Bone marrow (tissue), 2 donors: Measurements from ENCODE around the gene NR3C2.

Experiments
- DNase-seq, 2 donors: peaks; one replicate each; lab custom pipeline; 2025; lab: John Stamatoyannopoulos, UW

NR3C2 gene

DNA sequence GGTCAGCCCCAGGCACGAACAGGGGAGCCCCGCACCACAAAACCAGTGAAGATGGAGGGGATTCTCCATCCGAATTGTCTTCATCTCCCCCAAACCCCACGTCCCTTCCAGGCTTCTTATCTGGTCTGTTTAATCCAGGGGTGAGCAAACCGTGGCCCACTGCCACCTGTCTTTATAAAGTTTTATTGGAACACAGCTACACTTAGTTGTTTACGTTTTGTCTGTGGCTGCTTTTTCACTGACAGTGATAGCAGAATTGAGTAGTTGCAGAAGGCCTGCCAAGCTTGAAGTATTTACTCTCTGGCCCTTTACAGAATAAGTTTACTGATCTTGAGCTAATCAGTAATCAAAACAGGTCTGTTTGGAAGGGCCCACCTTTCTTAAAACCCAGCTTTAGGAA is 386.4 kb downstream of the NR3C2 start:
- DNase-seq: no peak

DNA sequence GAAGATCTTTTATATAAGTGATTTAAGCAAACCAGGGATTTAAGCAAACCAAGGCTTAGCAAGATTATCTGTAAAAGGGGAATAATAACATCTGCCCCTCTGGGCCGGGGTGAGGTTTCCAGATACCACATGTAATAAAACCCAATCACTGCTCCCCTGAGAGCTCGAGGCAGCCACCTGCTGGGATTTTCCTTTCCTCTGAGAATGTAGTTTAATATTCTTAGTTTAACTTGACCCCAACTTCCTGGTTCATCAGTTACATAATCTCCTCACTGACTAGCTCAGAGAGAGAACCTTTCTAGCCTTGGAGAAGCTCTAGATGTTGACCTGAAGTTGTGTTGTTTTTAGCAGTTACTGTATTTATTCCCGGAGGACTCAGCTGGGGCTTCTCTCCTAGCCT is 387.9 kb downstream of the NR3C2 start:
- DNase-seq: no peak

DNA sequence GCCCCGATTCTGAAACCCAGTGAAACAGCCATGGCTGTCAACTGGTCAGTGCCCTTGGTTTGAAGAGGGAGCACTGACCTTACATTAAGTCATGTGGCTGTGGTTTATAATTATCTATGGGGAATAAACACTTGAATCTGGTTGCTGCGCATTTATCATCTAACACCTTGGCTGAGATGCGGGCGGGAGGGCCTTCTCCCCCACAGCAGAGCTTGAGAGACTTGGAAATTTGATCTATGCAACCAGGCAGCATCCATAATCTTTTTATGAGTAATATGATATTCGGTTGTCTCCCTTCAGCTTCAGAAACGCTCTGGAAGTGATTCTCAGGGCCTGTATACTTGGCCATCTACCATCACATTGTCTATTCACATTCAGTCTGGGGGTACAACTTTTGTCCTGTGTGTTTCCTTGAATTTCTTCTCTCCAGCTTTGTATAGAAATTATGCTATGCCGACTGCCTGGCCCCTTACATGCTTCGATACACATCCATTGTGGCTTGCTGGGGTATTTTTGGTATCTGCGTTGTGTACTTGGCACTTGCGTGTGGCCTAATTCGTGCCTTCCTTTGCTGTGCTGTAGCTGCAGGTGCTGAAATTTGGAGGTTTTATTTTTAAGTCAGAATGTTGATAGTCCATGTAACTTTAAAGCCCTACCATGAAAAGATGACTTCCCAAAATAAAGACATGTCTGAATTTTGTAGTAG is 388.8 kb downstream of the NR3C2 start:
- no peak for DNase-seq

DNA sequence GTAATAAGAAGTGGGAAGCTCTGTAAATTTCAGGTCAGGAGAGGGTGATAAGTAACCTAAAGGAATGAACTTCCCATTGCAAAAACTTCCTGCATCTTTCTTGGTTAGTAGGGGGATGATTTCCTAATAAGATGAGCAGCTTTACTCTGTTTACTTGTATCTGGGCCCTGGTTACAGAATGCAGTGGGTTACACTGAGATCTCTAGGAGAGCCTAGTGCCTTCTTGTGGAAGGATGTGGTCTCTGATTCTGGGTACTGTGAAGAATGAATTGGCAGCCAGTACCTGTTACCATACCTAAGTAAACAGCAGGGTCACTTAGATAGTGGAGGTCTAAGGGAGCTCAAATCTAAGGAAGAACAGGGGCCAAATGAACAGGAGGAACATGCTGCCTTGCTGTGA is 389.8 kb downstream of the NR3C2 start:
- no peak for DNase-seq

DNA sequence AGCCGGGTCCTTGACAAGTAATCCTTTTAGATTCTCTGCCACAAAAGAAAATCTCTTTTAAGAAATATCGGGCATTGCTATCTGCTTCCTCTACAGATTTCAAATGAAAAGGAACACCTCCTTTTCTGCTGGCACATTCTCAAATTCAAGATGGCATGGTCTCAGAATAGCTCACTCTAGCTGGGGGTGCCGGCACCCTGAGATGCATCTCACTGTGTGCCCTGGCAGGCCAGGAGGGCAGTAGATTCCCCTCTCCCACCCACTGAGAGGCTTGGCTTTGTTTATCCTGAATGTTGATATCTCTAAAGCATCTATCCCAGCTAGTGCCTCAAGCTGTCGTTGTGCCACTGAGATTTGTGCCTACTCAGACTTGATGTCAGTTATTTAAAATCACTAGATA is 390.8 kb downstream of the NR3C2 start:
- DNase-seq: no peak

DNA sequence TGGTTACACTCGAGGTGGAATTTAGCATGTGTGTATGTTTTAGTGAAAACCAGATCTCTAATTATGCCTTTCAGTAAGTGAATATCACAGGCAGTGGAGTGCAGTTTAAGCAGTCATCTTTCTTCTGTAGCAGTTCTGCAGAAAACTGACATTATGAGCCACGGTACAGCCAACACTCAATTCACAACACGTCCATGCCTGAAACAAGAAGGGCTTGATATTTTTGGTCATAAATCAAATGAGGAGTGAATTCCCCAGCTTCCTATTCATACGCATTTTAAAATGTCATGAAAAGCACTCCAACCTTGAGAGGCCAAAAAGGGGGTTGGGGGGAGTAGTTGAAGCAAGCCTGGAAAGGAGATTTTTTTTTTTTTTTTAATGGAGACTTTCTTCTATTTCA is 393.6 kb downstream of the NR3C2 start:
- DNase-seq: no peak

DNA sequence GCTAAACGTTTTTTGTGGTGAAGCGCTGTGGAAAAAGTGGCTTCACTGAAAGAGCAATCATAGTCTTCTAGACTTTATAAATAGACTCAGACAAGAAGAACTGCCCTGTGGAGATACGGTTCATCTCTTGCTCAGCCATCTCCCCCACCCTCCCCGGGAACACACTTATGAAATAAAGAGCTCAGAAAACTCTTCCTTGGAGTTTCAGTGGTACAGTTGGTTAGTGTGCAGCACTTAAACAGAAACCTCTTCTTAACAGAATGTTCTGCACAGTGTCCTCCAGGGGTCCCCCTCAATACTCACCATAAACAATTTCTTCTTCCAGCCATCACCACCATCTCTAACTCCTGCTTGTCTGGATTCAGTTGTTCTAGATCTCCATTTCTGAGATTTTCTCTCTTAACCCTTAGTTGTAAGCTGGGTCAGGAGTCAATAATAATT is 397.3 kb downstream of the NR3C2 start:
- DNase-seq: no peak

DNA sequence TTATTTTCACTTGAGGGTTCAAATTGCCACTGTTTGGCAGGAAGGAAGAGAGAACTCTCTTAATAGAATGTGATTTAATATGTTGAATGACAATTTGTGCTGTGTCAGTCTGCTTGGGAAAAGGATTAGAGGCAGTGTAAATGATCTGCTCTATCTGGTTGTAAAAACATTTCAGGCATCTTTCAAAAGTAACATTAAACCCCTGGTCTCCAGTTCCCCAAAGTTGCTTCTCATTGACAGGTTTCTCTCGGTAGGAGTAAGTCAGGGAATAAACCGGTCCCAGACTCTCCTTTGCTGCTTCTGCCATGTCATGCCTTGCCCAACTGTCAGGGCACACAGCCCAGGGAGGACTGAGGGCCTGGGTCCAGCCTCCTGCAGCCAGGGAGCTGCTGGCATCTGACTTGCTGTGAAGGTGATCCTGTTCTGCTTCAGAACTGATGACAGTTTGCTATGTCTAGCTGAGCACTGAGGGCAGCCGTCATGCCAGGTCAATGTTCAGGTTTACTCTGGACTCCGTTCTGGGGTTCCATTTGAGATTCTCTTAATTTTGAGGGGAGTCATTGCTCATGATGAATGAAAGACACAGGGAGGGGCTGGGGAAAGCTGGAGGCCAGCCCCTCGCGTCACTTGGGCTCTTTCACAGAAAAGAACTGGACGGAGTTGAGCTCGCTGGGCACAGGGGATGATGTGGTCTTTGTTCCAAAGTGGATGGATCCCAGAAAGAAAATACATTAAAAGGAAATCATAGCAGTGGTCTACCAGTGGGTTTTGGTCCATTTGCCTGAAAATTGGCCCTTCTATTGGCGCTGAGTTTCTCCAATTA is 397.9 kb downstream of the NR3C2 start:
- no peak for DNase-seq

DNA sequence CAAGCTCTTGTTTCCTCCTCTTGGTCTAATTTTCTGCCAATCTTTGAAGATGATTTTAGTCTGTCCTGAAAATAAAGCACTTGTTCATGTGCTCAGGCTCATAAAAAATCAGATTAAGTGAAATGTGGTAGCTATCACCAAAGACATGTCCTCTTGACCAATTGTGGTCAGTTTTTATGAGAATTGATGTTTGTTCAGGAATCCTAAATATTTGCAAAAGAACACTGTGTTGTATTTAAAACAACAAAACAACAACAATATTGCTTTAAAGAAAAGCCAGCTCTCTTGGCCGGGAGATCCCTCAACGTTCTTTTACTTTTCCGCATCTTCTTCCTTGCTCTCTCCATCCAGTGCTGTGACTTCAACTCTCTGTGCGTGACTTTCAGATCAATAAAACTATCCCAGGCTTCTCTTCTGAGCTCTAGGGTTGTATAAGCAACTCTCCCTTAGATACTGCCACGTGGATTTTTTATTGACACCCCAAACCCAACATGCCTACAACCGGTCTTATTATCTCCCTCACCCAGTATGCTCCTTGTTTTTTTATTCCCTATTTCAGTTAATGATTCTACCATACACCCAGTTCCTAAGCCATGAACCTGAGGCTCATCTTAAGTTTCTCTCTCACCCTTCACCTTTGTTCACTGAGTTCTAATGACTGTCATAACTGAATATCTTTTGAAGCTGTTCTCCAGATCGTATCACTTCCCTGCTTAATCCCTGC is 400.4 kb downstream of the NR3C2 start:
- DNase-seq: no peak

DNA sequence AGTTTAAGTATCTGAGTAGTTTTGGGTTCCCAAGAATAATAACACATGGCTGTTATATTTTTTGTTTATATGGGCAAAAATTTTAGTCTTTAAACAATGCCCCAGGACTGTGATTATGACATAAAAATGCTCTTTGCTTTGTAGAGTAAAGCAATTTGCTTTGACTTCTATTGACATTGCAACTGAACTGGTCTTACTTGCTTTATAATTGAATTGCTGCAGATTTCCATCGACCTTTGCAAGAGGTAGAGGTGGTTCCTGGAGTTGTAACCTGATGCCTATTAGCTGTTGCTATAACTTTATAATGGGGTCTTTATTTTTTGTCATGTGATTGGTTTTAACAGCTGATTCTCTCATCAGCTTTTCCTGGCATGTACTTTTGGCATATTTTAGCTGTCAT is 407.4 kb downstream of the NR3C2 start:
- no peak for DNase-seq

DNA sequence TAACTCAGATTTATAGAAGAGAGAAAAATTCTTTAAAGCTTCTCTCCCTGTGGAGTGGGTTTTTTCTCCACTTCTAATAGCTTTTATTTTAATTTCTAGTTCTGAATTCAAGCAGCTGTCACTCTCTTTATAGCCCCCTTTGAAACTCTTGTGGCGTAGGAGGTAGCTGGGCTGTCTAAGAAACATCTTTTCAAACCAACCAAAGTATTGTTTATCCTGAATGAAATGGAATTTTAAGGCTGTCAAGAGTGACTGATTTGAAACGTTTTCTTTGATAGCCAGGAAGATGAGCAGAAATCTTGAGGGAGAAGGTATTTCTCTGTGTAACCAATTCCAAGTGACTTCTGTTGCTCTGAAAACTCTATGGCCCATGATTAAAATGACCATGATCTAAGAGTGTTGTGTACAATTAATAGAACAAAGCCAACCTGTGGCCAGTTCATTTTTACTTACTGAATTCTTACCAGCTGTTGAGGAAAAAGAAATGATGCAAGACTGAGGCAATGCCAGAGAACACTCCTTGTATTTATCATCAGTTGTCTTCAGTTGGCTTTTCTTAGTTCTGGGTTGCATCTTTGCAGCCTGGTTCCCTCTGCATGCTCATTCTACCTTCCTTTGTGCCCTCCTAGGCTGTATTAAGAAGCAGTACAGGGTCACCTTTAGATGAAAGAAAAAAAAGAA is 411.9 kb downstream of the NR3C2 start:
- no peak for DNase-seq

DNA sequence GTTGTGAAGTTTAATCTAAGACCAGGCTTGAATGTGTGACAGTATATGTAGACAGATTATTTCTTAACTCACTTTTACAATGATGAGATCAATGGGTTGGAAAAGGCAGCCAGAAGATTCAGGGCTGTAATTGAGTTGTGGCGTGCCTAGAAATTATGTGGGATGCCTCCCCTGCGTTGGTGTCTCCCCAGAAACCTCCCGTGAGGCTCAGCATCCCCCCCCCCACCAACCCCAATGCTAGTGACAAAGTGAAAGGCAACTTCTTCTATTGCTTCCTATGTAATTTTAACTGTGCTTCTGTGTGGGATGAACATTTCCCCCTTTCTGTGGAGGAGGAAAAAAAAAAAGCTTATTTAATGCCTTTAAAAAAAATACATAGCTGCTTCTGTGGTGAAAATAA is 412.4 kb downstream of the NR3C2 start:
- no peak for DNase-seq
